Mesothelial cell of epicardium (in vitro differentiated cells): ENCODE results near the gene ADGRG3. TPM values are rescaled to one million over a fixed set of nuclear protein-coding genes. Genes with fewer than 3 reads are reported as not detected.

Experiments used
- DNase-seq, 2 experiments: peaks; one replicate each; pipeline ENCODE4 v3.0.0; 2021; ENCODE audit warnings: low spot score in 2 of 2; ENCODE audit not compliant: unreplicated experiment in 2 of 2
- H3K27ac Mint-ChIP-seq: 2 replicates; pipeline ENCODE4 v1.8.0; 2021; ENCODE audit warnings: mixed read lengths
- H3K27me3 Mint-ChIP-seq: 2 replicates; pipeline ENCODE4 v1.8.0; 2021; ENCODE audit warnings: low read depth, mixed read lengths
- H3K36me3 Mint-ChIP-seq: 2 replicates; pipeline ENCODE4 v1.8.0; 2021; ENCODE audit warnings: mixed read lengths
- H3K4me1 Mint-ChIP-seq: 2 replicates; pipeline ENCODE4 v1.8.0; 2021; ENCODE audit warnings: mixed read lengths
- H3K4me3 Mint-ChIP-seq: 2 replicates; pipeline ENCODE4 v1.8.0; 2021; ENCODE audit warnings: mild to moderate bottlenecking, moderate library complexity, mixed read lengths
- H3K9me3 Mint-ChIP-seq: 2 replicates; pipeline ENCODE4 v1.8.0; 2021; ENCODE audit warnings: mixed read lengths
- CTCF ChIP-seq: fragments of 200-600 bp; sonication (generic); IDR thresholded peaks from one replicate; pipeline ENCODE4 v1.5.0; 2021; ENCODE audit warnings: antibody characterized with exemption; ENCODE audit not compliant: unreplicated experiment
- total RNA-seq: library from RNA; stranded (reverse); gene quantifications from 3 replicates; pipeline ENCODE4 v1.2.1, GENCODE V29; 2021

Gene ADGRG3
- total RNA-seq, 1 donor from 2014 or later: not detected

- DNase-seq: no peak
- no peaks in the 10 kb centered on the region for H3K9me3 Mint-ChIP-seq
- no peak overlapping the region for H3K27ac Mint-ChIP-seq
- no peak overlapping the region for H3K4me3 Mint-ChIP-seq
- H3K4me1 Mint-ChIP-seq: no peaks in the 10 kb centered on the region
- no peak for TF ChIP-seq CTCF
- no peaks in the 10 kb centered on the region for H3K27me3 Mint-ChIP-seq
- H3K36me3 Mint-ChIP-seq: no peaks in the 10 kb centered on the region
Measured at GRCh38 chr16:57722651-57723050, 54.5 kb downstream of the ADGRG3 start.

- no peaks in the 10 kb centered on the region for H3K4me1 Mint-ChIP-seq
- no peaks in the 10 kb centered on the region for H3K27me3 Mint-ChIP-seq
- no peak for DNase-seq
- H3K36me3 Mint-ChIP-seq: no peaks in the 10 kb centered on the region
- no peak overlapping the region for H3K27ac Mint-ChIP-seq
- H3K9me3 Mint-ChIP-seq: no peaks in the 10 kb centered on the region
- H3K4me3 Mint-ChIP-seq: no peak overlapping the region
- TF ChIP-seq CTCF: peak; percentile 33
Measured at GRCh38 chr16:57723170-57723569, 55.1 kb downstream of the ADGRG3 start.

- no peak for DNase-seq
- Mint-ChIP-seq H3K4me1 (no peaks in the 10 kb centered on the region), H3K4me3 (no peak overlapping the region), H3K36me3 (no peaks in the 10 kb centered on the region), H3K27ac (no peak overlapping the region), H3K9me3 (no peaks in the 10 kb centered on the region), H3K27me3 (no peaks in the 10 kb centered on the region)
- TF ChIP-seq CTCF: no peak
Measured at GRCh38 chr16:57724531-57724930, 56.4 kb downstream of the ADGRG3 start.

GRCh38 chr16:57725151-57725550 is 57.0 kb downstream of the ADGRG3 start:
- Mint-ChIP-seq H3K4me1 (no peaks in the 10 kb centered on the region), H3K9me3 (no peaks in the 10 kb centered on the region), H3K36me3 (no peaks in the 10 kb centered on the region), H3K27ac (no peak overlapping the region), H3K4me3 (no peak overlapping the region), H3K27me3 (no peaks in the 10 kb centered on the region)
- DNase-seq: no peak
- no peak for TF ChIP-seq CTCF

- Mint-ChIP-seq H3K4me1 (no peaks in the 10 kb centered on the region), H3K9me3 (no peaks in the 10 kb centered on the region), H3K36me3 (no peaks in the 10 kb centered on the region), H3K4me3 (no peak overlapping the region), H3K27ac (no peak overlapping the region), H3K27me3 (no peaks in the 10 kb centered on the region)
- DNase-seq: no peak
- no peak for TF ChIP-seq CTCF
Measured at GRCh38 chr16:57725554-57725953, 57.4 kb downstream of the ADGRG3 start.

- Mint-ChIP-seq H3K36me3 (no peaks in the 10 kb centered on the region), H3K4me3 (no peak overlapping the region), H3K9me3 (no peaks in the 10 kb centered on the region), H3K27me3 (no peaks in the 10 kb centered on the region), H3K27ac (no peak overlapping the region), H3K4me1 (no peaks in the 10 kb centered on the region)
- no peak for TF ChIP-seq CTCF
- DNase-seq: no peak
Measured at GRCh38 chr16:57725976-57726375, 57.9 kb downstream of the ADGRG3 start.
